Mucosa of gallbladder (tissue), 1 donor: ENCODE measurements around the gene GRM1. TPM values are rescaled to one million over a fixed set of nuclear protein-coding genes. Genes with fewer than 3 reads are reported as not detected.
"Not testable (repeated sequence)": the region's sequence is repeated elsewhere in the genome, so short reads cannot be mapped to it uniquely, and the experiment has no call there.

ENCODE experiments used
- DNase-seq: peaks from one replicate; pipeline ENCODE4 v3.0.0-alpha.2; 2020; ENCODE audit warnings: low spot score
- total RNA-seq: library from RNA; stranded (reverse); gene quantifications from one replicate; pipeline ENCODE4 v1.2.1, GENCODE V29; 2021
- donor health status: DM: no; HTN: no; CAD: no.

GRM1 gene
- total RNA-seq, 1 donor from 2014 or later = not detected

GRCh38 chr6:146191166-146191565, 162.3 kb downstream of the GRM1 start:
- no peak for DNase-seq

- no peak for DNase-seq
Observed at GRCh38 chr6:146191612-146192011, 162.8 kb downstream of the GRM1 start.

- DNase-seq = no peak
Observed at GRCh38 chr6:146194434-146194833, 165.6 kb downstream of the GRM1 start.

GRCh38 chr6:146200176-146200575, 171.3 kb downstream of the GRM1 start:
- no peak for DNase-seq

GRCh38 chr6:146202570-146202969, 173.7 kb downstream of the GRM1 start:
- DNase-seq = no peak

GRCh38 chr6:146209942-146210341, 181.1 kb downstream of the GRM1 start:
- DNase-seq = no peak

GRCh38 chr6:146210406-146211083, 181.7 kb downstream of the GRM1 start:
- DNase-seq = no peak

- no peak for DNase-seq
Observed at GRCh38 chr6:146211646-146212045, 182.8 kb downstream of the GRM1 start.

- no peak for DNase-seq
Observed at GRCh38 chr6:146212781-146213180, 183.9 kb downstream of the GRM1 start.

- DNase-seq = no peak
Observed at GRCh38 chr6:146219101-146219500, 190.2 kb downstream of the GRM1 start.

GRCh38 chr6:146224449-146224848, 195.6 kb downstream of the GRM1 start:
- DNase-seq = no peak

GRCh38 chr6:146224988-146225387, 196.1 kb downstream of the GRM1 start:
- no peak for DNase-seq

GRCh38 chr6:146240322-146240721, 211.5 kb downstream of the GRM1 start:
- no peak for DNase-seq

GRCh38 chr6:146240807-146241206, 211.9 kb downstream of the GRM1 start:
- no peak for DNase-seq

- not testable (repeated sequence) for DNase-seq
Observed at GRCh38 chr6:146243646-146244045, 214.8 kb downstream of the GRM1 start.

GRCh38 chr6:146244630-146245143, 215.8 kb downstream of the GRM1 start:
- no peak for DNase-seq

- DNase-seq = no peak
Observed at GRCh38 chr6:146246028-146246427, 217.2 kb downstream of the GRM1 start.

- no peak for DNase-seq
Observed at GRCh38 chr6:146253691-146254090, 224.8 kb downstream of the GRM1 start.

- DNase-seq = no peak
Observed at GRCh38 chr6:146258206-146258605, 229.3 kb downstream of the GRM1 start.

GRCh38 chr6:146260886-146261285, 232.0 kb downstream of the GRM1 start:
- no peak for DNase-seq

GRCh38 chr6:146265056-146265455, 236.2 kb downstream of the GRM1 start:
- DNase-seq = no peak

GRCh38 chr6:146267447-146267846, 238.6 kb downstream of the GRM1 start:
- no peak for DNase-seq

GRCh38 chr6:146267946-146268345, 239.1 kb downstream of the GRM1 start:
- no peak for DNase-seq

- DNase-seq = no peak
Observed at GRCh38 chr6:146269482-146269881, 240.6 kb downstream of the GRM1 start.
